WI38 (cell line): ENCODE data around the gene PCNT.

Experiments used
- H3K4me3 ChIP-seq: 2 replicates; pipeline ENCODE4 v1.5.1; 2011; ENCODE audit warnings: low read depth, mild to moderate bottlenecking, control low read depth, low read length
- CTCF ChIP-seq: IDR thresholded peaks from 2 replicates; pipeline ENCODE4 v1.5.1; 2012; ENCODE audit warnings: low read depth, mild to moderate bottlenecking, control low read depth, low read length

Gene PCNT

GRCh38 chr21:46347203-46347550, 23.2 kb downstream of the PCNT start:
- TF ChIP-seq CTCF = no peak
- H3K4me3 ChIP-seq = no peak overlapping the region

GRCh38 chr21:46347791-46348381, 23.9 kb downstream of the PCNT start:
- no peak for TF ChIP-seq CTCF
- no peak overlapping the region for H3K4me3 ChIP-seq

- no peak for TF ChIP-seq CTCF
- no peak overlapping the region for H3K4me3 ChIP-seq
Observed at GRCh38 chr21:46349134-46349760, 25.3 kb downstream of the PCNT start.

GRCh38 chr21:46350571-46350970, 26.6 kb downstream of the PCNT start:
- no peak for TF ChIP-seq CTCF
- H3K4me3 ChIP-seq = no peak overlapping the region

GRCh38 chr21:46350981-46351380, 27.0 kb downstream of the PCNT start:
- TF ChIP-seq CTCF = no peak

GRCh38 chr21:46351476-46352163, 27.7 kb downstream of the PCNT start:
- no peak for TF ChIP-seq CTCF
- H3K4me3 ChIP-seq = no peak overlapping the region

More at GRCh38 chr21:46350981-46351380, 27.0 kb downstream of the PCNT start:
- H3K4me3 ChIP-seq = no peak overlapping the region

- no peak for TF ChIP-seq CTCF
- H3K4me3 ChIP-seq = no peak overlapping the region
Observed at GRCh38 chr21:46352164-46352515, 28.2 kb downstream of the PCNT start.
